Lung (tissue), 12 donors: ENCODE data around the gene ZNF593. TPM values are rescaled to one million over a fixed set of nuclear protein-coding genes. Genes with fewer than 3 reads are reported as not detected.

Source experiments
- ATAC-seq: fragments of 200-7000 bp; cut with Tn5 transposase; one replicate; pipeline ENCODE4 v1.9.1; 2020; ENCODE audit warnings: moderate number of reproducible peaks; ENCODE audit not compliant: insufficient read depth, low FRiP score
- DNase-seq, 3 donors: peaks; one replicate each; pipeline ENCODE4 v3.0.0-alpha.2; 2013 to 2017
- H3K27ac ChIP-seq, 2 donors: one replicate each; pipeline ENCODE4 v1.5.1; 2013; ENCODE audit warnings: mild to moderate bottlenecking in 2 of 2, moderate library complexity in 2 of 2, control low read depth in 1 of 2, inconsistent platforms in 1 of 2, low read depth in 1 of 2, low read length in 1 of 2
- H3K27me3 ChIP-seq, 3 donors: one replicate each; pipeline ENCODE4 v1.5.1; 2013; ENCODE audit warnings: low read length in 2 of 3; ENCODE audit not compliant: control insufficient read depth in 3 of 3, insufficient read depth in 3 of 3
- H3K36me3 ChIP-seq, 4 donors: one replicate each; pipeline ENCODE4 v1.5.1; 2013; ENCODE audit warnings: low read length in 4 of 4, mild to moderate bottlenecking in 1 of 4, moderate library complexity in 1 of 4; ENCODE audit not compliant: control insufficient read depth in 4 of 4, insufficient read depth in 4 of 4
- H3K4me1 ChIP-seq, 5 donors: one replicate each; pipeline ENCODE4 v1.5.1; 2013; ENCODE audit warnings: low read length in 5 of 5, mild to moderate bottlenecking in 2 of 5, moderate library complexity in 1 of 5; ENCODE audit not compliant: control insufficient read depth in 5 of 5, insufficient read depth in 5 of 5
- H3K4me3 ChIP-seq: one replicate; pipeline ENCODE4 v1.5.1; 2013; ENCODE audit warnings: mild to moderate bottlenecking, control low read depth, moderate library complexity
- H3K9ac ChIP-seq, 2 donors: one replicate each; pipeline ENCODE4 v1.5.1; 2013; ENCODE audit warnings: low read length in 2 of 2, control low read depth in 1 of 2; ENCODE audit not compliant: insufficient read depth in 1 of 2
- H3K9me3 ChIP-seq, 4 donors: one replicate each; pipeline ENCODE4 v1.5.1; 2013; ENCODE audit warnings: low read length in 3 of 4, mild to moderate bottlenecking in 1 of 4, moderate library complexity in 1 of 4; ENCODE audit not compliant: control insufficient read depth in 4 of 4, insufficient read depth in 3 of 4
- WGBS, 2 donors: extraction: QIAGEN DNeasy Blood & Tissue Kit; methylation state at CpG; one replicate each; pipeline ENCODE4 v1.1.7; 2013; 5-methylcytosine and 5-hydroxymethylcytosine counted together
- polyA plus RNA-seq, 2 donors: library from polyadenylated mRNA; stranded (reverse); fragments of 200-250 nt; gene quantifications; one replicate each; pipeline ENCODE4 v1.2.1, GENCODE V29; 2013
- total RNA-seq, 2 donors: library from RNA; depleted of rRNA in 1 of 2; stranded (reverse); fragments of >200 nt in 1 of 2; gene quantifications; one replicate each; pipeline ENCODE4 v1.2.1, GENCODE V29; 2014 to 2021
- TF ChIP-seq, protein P1 (sequence below): IDR thresholded peaks from 2 replicates; pipeline ENCODE4 v1.5.1; 2012; ENCODE audit warnings: mild to moderate bottlenecking; ENCODE audit errors: control extremely low read depth, extremely low read depth
- donor health status: control.
- donor health status: control.
- donor health status: Bipolar disorder and iron deficiency.
- donor health status: healthy.
- donor health status: DM: yes; HTN: yes; CAD: no.

The ZNF593 gene
- total and polyA plus RNA-seq, 4 donors = 19.7 to 140 (median 61.6) TPM

DNA sequence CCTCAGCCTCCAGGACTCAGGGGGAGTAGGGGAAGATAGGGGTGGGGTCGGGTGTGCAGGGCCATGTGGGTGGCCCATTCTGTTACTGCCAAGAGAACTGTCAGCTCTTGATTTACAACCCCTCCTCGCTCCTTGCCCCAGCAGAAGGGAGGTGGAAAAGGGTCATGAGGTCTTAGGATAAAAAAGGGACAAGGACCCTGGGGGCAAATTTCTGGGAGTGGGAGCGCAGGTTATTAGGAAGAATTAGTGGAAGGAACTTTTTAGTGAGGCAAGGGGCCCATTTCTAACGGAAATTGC lies 10.0 kb upstream of the ZNF593 start:
- no peak overlapping the region for H3K9ac ChIP-seq
- TF ChIP-seq, protein P1, sequence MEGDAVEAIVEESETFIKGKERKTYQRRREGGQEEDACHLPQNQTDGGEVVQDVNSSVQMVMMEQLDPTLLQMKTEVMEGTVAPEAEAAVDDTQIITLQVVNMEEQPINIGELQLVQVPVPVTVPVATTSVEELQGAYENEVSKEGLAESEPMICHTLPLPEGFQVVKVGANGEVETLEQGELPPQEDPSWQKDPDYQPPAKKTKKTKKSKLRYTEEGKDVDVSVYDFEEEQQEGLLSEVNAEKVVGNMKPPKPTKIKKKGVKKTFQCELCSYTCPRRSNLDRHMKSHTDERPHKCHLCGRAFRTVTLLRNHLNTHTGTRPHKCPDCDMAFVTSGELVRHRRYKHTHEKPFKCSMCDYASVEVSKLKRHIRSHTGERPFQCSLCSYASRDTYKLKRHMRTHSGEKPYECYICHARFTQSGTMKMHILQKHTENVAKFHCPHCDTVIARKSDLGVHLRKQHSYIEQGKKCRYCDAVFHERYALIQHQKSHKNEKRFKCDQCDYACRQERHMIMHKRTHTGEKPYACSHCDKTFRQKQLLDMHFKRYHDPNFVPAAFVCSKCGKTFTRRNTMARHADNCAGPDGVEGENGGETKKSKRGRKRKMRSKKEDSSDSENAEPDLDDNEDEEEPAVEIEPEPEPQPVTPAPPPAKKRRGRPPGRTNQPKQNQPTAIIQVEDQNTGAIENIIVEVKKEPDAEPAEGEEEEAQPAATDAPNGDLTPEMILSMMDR = no peak
- WGBS, 2 donors = 70 to 76% methylated on average over 4 of the region's 4 CpGs
- ATAC-seq = no peak
- no peaks in the 10 kb centered on the region for H3K27me3 ChIP-seq
- peak in 1 of 3 donors; percentile 10 for DNase-seq
- H3K4me3 ChIP-seq = peak overlapping the region; percentile 2
- peak overlapping the region; percentile 57 to 86 for H3K27ac ChIP-seq
- H3K9me3 ChIP-seq = no peaks in the 10 kb centered on the region
- H3K4me1 ChIP-seq = peaks cover 0 to 45% (median 5%) of the 10 kb centered on the region in 5 donors
- H3K36me3 ChIP-seq = no peaks in the 10 kb centered on the region

DNA sequence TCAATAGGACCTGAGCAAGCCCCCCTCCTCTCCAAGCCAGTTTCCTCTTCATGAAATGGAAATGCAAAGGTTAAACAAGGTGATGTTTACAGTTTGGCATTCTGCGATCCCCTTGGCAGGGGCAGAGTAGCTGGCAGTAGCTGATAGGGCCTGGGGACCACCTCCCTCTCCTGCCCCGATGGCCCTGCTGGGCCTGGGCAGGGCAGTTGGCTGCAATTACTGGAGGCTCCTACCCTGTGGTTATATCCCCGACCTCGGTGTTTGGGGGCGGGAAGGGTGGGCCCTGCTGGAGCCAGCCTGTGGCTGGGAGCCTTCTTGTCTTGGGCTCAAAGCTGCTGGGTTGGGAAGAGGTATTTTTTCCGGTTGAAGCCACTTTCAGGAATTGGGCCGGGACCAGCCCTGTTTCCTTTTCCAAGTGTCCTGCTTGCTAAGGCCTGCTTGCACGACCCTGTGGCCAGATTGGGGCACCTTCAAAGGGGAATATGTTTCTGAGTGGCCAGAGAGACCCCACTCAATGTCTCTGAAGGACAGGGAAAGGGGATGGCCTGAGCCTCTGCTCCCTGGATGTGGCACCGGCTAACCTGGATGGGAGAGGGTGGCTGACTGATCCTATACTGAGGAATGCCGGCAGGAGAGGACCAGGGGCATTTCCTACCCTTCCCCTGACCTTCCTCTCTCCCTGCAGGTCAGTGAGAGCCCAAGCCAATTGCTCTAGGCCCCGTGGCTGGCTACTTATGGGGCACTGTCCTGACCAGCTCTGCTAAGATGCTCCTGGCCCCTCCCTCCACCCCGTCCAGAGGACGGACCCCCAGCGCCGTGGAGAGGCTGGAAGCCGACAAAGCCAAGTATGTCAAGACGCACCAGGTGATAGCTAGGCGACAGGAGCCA lies 8.9 kb upstream of the ZNF593 start:
- Histone ChIP-seq H3K27me3 (no peaks in the 10 kb centered on the region), H3K4me1 (peaks cover 0 to 43% (median 7%) of the 10 kb centered on the region in 5 donors), H3K27ac (peak overlapping the region; percentile 40 to 87), H3K9ac (no peak overlapping the region), H3K9me3 (no peaks in the 10 kb centered on the region), H3K36me3 (no peaks in the 10 kb centered on the region), H3K4me3 (peak overlapping the region; percentile 24)
- 45 to 60% methylated on average over 18 of the region's 18 CpGs for WGBS, 2 donors
- DNase-seq = no peak
- ATAC-seq = no peak
- TF ChIP-seq, protein P1 = no peak

DNA sequence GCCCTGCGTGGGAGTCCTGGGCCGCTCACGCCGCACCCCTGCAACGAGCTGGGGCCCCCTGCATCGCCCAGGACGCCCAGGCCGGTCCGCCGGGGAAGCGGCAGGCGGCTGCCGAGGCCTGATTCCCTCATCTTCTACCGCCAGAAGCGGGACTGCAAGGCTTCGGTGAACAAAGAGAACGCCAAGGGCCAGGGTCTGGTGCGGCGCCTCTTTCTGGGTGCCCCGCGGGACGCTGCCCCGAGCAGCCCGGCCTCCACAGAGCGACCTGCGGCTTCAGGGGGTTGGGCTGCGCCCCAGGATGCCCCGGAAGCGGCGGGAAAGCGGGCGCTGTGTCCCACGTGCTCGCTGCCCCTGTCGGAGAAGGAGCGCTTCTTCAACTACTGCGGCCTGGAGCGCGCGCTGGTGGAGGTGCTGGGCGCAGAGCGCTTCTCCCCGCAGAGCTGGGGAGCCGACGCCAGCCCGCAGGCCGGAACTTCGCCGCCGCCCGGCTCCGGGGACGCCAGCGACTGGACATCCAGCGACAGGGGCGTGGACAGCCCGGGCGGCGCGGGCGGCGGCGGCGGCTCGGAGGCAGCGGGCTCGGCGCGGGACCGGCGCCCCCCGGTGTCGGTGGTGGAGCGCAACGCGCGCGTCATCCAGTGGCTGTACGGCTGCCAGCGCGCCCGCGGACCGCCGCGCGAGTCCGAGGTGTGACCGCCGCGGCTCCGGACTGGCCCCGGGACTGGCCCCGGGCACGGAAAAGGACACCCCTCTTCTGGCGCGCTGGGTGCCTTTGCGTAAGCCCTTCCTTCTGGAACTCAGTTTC lies 8.1 kb upstream of the ZNF593 start:
- Histone ChIP-seq H3K9ac (no peak overlapping the region), H3K9me3 (no peaks in the 10 kb centered on the region), H3K27ac (peak overlapping the region; percentile 30 to 87), H3K27me3 (no peaks in the 10 kb centered on the region), H3K4me3 (peak overlapping the region; percentile 40), H3K4me1 (peaks cover 0 to 41% (median 7%) of the 10 kb centered on the region in 5 donors), H3K36me3 (no peaks in the 10 kb centered on the region)
- TF ChIP-seq, protein P1 = no peak
- DNase-seq (peak; percentile 69 to 78 (median 71)), ATAC-seq (peak; percentile 32)
- 1 to 2% methylated on average over 90 to 98 of the region's 98 CpGs for WGBS, 2 donors
